Breast epithelium (tissue), 4 donors: ENCODE results near the gene SAMD9L. TPM values are rescaled to one million over a fixed set of nuclear protein-coding genes. Genes with fewer than 3 reads are reported as not detected.

Source experiments
- DNase-seq, 2 donors: peaks; one replicate each; pipeline ENCODE4 v3.0.0-alpha.2; 2019; ENCODE audit warnings: low spot score in 2 of 2
- H3K27ac ChIP-seq, 2 donors: fragments of 200-600 bp; sonication (generic) in 1 of 2; one replicate each; pipeline ENCODE4 v1.5.1; 2016 to 2019; ENCODE audit warnings: mild to moderate bottlenecking in 1 of 2
- H3K27me3 ChIP-seq, 2 donors: fragments of 200-600 bp; sonication (generic) in 1 of 2; one replicate each; pipeline versions ENCODE4 v1.5.1 to v1.6.0; 2017 to 2019; ENCODE audit warnings: control low read depth in 1 of 2, mild to moderate bottlenecking in 1 of 2
- H3K36me3 ChIP-seq: fragments of 200-600 bp; one replicate; pipeline ENCODE4 v1.5.1; 2019
- H3K4me1 ChIP-seq, 2 donors: fragments of 200-600 bp; sonication (generic); one replicate each; pipeline ENCODE4 v1.5.1; 2016 to 2019; ENCODE audit warnings: control low read depth in 1 of 2
- H3K4me3 ChIP-seq, 3 donors: fragments of 200-600 bp; sonication (generic); 1 replicate in 2 of 3; 2 replicates in 1 of 3; pipeline ENCODE4 v1.5.1; 2016 to 2019; ENCODE audit warnings: mild to moderate bottlenecking in 3 of 3, moderate library complexity in 2 of 3
- H3K9me3 ChIP-seq, 2 donors: fragments of 200-600 bp; sonication (generic) in 1 of 2; one replicate each; pipeline ENCODE4 v1.5.1; 2016 to 2019; ENCODE audit warnings: control low read depth in 1 of 2
- CTCF ChIP-seq, 3 donors: fragments of 450-650 bp; IDR thresholded peaks; one replicate each; pipeline ENCODE4 v1.5.1; 2016 to 2017; ENCODE audit warnings: antibody characterized with exemption in 3 of 3, mild to moderate bottlenecking in 3 of 3, moderate library complexity in 3 of 3
- POLR2A ChIP-seq: fragments of 450-650 bp; IDR thresholded peaks from one replicate; pipeline ENCODE4 v1.6.1; 2016; ENCODE audit warnings: antibody characterized with exemption, mild to moderate bottlenecking, moderate library complexity
- POLR2AphosphoS5 ChIP-seq, 3 donors: sonication (generic); formaldehyde crosslinking; IDR thresholded peaks; one replicate each; pipeline ENCODE4 v1.6.1; 2017; ENCODE audit warnings: antibody characterized with exemption in 3 of 3
- intact Hi-C: fragments of 100-400 bp; cut with DNase I; formaldehyde crosslinking; loops from one replicate; pipeline ENCODE4 v1.15.1; 2023; ENCODE audit warnings: low total_unique reads
- total RNA-seq, 3 donors: library from RNA; depleted of rRNA; stranded (reverse); fragments of >200 nt; gene quantifications; one replicate each; pipeline ENCODE4 v1.1.0, GENCODE V29; 2016

The SAMD9L gene
- total RNA-seq, 3 donors from 2014 or later: 7.5 to 10.5 (median 8.6) TPM

GRCh38 chr7:93179173-93179572 lies 31.0 kb upstream of the SAMD9L start:
- no peaks in the 10 kb centered on the region for H3K36me3 ChIP-seq
- no peak overlapping the region for H3K27ac ChIP-seq
- no peaks in the 10 kb centered on the region for H3K4me1 ChIP-seq
- H3K27me3 ChIP-seq: no peaks in the 10 kb centered on the region
- intact Hi-C loops: no loop called here
- H3K4me3 ChIP-seq: no peak overlapping the region
- DNase-seq: no peak
- TF ChIP-seq POLR2AphosphoS5 (IDR thresholded peaks at IDR 0.05) (no peak), CTCF (IDR thresholded peaks at IDR 0.05) (no peak), POLR2A (no peak)
- no peaks in the 10 kb centered on the region for H3K9me3 ChIP-seq

DNA sequence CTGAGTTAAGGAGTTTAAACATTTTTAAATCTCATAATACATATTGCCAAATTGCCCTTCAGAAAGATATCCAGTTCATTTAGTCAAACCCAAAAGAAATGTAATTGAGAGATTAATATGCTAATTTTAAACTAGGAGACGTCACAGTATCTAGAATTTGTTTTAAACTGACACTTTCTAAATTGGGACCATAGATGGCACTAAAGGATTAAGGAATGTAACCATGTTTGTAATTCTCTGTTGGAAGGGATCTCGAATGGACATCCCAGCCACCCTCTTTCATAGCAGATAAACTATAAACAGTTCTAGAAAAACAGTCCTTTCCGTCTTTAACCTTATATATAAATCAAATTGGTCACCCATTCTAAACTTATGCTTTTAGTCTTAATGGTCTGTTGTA lies 30.0 kb upstream of the SAMD9L start:
- H3K4me1 ChIP-seq: no peaks in the 10 kb centered on the region
- no peak overlapping the region for H3K4me3 ChIP-seq
- no peaks in the 10 kb centered on the region for H3K27me3 ChIP-seq
- H3K27ac ChIP-seq: no peak overlapping the region
- TF ChIP-seq CTCF (IDR thresholded peaks at IDR 0.05): peak in 2 of 3 donors; percentile 18 to 33
- no peak for TF ChIP-seq POLR2AphosphoS5 (IDR thresholded peaks at IDR 0.05)
- no peak for TF ChIP-seq POLR2A
- DNase-seq: no peak
- H3K9me3 ChIP-seq: no peaks in the 10 kb centered on the region
- intact Hi-C loops: no loop called here
- no peaks in the 10 kb centered on the region for H3K36me3 ChIP-seq

DNA sequence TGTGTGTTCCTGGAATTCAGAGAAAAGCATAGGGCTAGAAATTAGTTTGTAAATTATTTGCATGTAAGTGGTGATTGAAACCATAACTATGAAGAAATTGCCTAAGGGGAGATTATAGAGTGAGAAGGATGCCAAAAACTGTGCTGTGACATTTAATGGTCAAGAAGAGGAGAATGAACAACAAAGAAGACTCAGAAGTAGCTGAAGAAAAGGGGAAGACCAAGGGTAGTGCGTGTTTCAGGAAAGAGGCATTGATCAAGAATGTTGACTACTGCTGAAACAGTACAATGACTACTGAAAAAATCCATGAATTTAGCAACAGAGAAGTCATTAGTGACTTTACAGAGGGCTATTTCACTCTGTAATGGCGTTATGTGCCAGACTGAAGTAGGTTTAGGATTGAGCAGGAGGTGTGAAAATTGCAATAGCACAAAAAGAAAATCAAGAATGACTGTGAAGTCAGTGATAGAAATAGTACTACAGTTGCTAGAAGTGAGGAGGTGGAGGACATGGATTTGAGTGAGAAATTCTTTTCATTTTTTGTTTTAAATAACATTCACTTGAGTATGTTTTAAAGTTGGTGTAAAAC lies 28.9 kb upstream of the SAMD9L start:
- H3K4me3 ChIP-seq: no peak overlapping the region
- H3K9me3 ChIP-seq: peaks cover 0 to 2% of the 10 kb centered on the region in 2 donors
- TF ChIP-seq POLR2AphosphoS5 (IDR thresholded peaks at IDR 0.05) (no peak), CTCF (IDR thresholded peaks at IDR 0.05) (no peak), POLR2A (no peak)
- H3K4me1 ChIP-seq: no peaks in the 10 kb centered on the region
- DNase-seq: no peak
- H3K27ac ChIP-seq: no peak overlapping the region
- H3K27me3 ChIP-seq: no peaks in the 10 kb centered on the region
- intact Hi-C loops: no loop called here
- H3K36me3 ChIP-seq: no peaks in the 10 kb centered on the region

- peaks cover 14 to 17% of the 10 kb centered on the region in 2 donors for H3K9me3 ChIP-seq
- H3K4me3 ChIP-seq: no peak overlapping the region
- H3K4me1 ChIP-seq: no peaks in the 10 kb centered on the region
- no peak for TF ChIP-seq POLR2A
- no peak for TF ChIP-seq CTCF (IDR thresholded peaks at IDR 0.05)
- no peak for TF ChIP-seq POLR2AphosphoS5 (IDR thresholded peaks at IDR 0.05)
- H3K27me3 ChIP-seq: no peaks in the 10 kb centered on the region
- no peak overlapping the region for H3K27ac ChIP-seq
- DNase-seq: no peak
- intact Hi-C loops: no loop called here
- H3K36me3 ChIP-seq: no peaks in the 10 kb centered on the region
These were observed 27.0 kb upstream of the SAMD9L start for GRCh38 chr7:93175219-93175618.

- H3K4me1 ChIP-seq: no peaks in the 10 kb centered on the region
- no peaks in the 10 kb centered on the region for H3K36me3 ChIP-seq
- H3K9me3 ChIP-seq: peaks cover 18 to 25% of the 10 kb centered on the region in 2 donors
- no peak for DNase-seq
- intact Hi-C loops: no loop called here
- TF ChIP-seq POLR2AphosphoS5 (IDR thresholded peaks at IDR 0.05) (no peak), CTCF (IDR thresholded peaks at IDR 0.05) (no peak), POLR2A (no peak)
- H3K27me3 ChIP-seq: no peaks in the 10 kb centered on the region
- H3K27ac ChIP-seq: no peak overlapping the region
- H3K4me3 ChIP-seq: no peak overlapping the region
These were observed 24.5 kb upstream of the SAMD9L start for GRCh38 chr7:93172683-93173082.
